Inflammatory macrophage treated with lipopolysaccharide for 4 hours (primary cell): ENCODE data around the gene BCAP31.
"Not testable (repeated sequence)": the region's sequence is repeated elsewhere in the genome, so short reads cannot be mapped to it uniquely, and the experiment has no call there.

ENCODE experiments used
- DNase-seq: peaks from one replicate; pipeline ENCODE4 v3.0.0-alpha.2; 2020

The BCAP31 gene

DNA sequence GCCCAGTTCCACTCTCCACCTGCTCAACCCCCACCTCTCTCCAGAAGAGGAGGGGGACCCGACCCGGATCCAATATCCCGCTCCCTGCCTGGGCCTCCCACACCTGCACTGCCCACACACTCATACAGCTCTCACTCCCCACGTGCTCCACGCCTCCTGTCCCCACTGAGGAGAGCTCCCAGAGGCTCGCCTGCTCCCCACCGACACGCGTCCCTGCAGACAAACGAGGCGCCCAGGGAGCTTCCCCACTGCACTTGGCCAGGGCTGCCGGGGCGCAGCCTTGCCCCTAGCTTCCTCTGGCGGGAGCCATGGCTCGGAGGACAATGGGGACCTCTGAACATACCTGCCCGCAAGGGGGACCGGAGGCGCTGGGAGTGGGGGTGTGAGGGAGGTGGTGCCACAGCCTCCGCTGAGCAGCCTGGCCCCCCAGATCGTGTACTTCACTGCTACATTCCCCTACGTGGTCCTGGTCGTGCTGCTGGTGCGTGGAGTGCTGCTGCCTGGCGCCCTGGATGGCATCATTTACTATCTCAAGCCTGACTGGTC, 31.5 kb downstream of the BCAP31 start:
- DNase-seq: no peak

DNA sequence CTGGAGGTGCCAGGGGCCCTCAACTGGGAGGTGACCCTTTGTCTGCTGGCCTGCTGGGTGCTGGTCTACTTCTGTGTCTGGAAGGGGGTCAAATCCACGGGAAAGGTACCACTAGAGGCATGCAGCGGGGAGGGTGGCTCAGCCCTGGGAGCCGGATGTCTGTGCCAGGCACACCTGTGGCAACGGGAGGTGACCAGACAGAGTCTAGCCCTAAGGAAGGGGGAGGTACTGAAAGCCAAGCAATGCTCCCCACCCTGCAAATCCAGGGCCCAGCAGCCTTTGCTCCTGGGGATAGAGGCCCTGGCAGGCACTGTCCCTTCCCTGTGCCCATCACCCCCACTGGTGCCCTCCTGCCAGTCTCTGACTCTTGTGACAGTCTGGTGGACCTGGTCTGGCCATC, 32.2 kb downstream of the BCAP31 start:
- DNase-seq: no peak

DNA sequence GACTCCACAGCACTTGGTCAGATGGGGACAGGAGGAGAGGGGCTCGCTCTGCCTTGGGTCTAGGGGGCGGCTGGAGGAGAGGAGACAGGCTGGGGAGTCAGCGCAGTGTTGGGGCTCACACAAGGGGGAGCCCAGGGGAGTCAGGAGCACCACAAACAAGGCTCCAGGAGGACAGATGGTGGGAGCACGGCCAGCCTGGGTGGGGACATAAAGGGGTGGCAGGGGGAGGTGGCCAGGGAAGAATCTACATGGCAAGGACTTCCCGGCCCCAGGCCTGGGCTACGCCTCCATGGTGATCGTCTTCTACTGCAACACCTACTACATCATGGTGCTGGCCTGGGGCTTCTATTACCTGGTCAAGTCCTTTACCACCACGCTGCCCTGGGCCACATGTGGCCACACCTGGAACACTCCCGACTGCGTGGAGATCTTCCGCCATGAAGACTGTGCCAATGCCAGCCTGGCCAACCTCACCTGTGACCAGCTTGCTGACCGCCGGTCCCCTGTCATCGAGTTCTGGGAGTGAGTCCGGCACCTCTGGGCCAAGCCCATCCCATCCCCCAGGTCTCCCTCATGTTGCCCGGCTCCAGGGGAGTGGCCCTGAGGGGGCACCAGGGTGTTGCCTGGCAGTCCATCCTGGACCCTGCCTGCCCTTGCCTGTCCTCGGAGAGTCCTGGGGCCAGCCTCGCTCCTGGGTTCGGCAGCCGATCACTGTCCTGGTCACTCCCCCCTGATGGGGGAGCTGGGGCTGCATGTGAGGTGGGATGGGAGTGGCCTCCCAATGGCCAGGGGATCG, 33.0 kb downstream of the BCAP31 start:
- not testable (repeated sequence) for DNase-seq

DNA sequence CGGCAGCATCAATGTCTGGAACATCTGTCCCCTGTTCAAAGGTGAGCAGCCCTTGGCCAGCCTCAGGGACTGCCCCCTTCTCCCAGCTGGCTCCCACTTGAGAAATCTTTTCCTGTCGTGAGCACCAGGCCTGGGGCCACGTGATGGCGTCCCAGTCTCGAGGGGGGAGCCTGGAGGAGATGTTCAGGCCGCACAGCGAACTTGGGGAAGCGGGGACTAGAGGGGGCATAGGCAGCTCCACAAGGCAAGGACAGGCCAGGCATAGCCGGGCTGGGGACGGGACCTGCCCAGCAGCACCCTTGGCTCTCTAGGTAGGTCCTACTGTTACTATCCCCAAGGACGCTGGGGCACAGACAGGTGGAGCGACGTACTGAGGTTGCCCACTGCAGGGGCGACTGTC, 33.7 kb downstream of the BCAP31 start:
- DNase-seq: no peak

DNA sequence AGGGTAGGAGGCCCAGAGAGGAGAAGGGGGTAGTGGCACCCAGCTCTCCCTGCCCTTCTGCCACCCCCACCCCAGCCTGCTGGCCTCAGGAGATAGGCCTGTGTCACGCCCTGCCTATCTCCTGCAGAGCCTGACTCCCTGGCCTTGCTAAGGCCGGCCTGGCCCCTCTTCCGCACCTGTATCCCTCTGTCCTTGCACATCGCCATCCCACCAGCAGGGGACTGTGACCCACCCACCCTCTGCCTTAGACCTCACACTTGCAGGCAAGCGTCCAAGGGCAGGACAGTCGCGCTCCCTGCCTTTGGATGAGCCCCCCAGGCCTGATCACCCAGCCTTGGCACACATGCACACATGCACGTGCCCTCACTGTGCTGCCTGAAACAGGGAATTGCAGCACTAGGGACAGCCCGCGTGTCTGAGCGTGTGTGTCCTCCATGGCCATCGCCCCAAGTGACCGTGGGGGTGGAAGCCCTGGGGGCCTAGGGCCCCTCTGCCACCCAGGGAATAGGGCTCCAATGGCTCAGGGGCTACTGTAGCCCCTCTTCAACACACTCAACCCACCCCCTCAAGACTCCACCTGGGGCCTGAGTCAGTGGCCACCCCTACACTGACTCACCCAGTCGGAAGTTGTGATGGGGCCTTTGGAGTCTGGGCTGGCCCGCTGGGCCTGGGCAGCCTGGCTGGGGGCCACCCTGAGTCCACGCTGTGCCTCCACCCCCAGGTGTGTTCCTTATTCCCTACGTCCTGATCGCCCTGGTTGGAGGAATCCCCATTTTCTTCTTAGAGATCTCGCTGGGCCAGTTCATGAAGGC, 34.3 kb downstream of the BCAP31 start:
- DNase-seq: no peak

DNA sequence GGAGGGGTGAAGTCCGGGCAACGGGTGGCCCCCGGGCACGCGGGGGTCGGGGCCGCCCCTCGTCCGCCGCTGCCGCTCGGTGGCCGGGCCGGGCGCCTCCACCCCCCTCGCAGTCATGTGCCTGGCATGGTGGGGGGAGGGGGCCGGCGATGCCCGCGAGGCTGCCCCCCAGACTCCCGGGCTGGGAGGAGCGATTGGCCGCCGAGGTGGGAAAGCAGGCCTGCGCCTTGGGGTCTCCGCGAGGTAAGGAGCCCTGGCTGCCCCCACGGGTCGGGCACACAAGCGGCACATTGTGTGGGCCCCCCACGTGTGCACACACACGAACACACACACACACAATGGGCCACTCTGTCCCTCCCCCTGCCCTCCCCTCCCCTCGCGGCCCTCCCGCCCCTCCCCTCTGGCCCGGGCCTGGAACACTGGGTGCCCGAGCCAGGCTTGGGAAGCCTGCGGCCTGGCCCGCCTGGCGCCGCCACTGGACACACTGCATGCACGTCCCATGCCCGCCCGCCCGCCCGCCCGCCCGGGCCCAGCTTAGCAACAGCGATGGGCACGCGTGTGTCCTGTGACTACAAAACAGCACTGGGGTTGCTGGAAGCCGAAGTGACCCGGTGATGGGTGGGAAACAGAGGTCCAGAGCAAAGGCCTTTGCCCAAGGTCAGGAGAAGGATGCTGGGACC, 35.1 kb downstream of the BCAP31 start:
- DNase-seq: no peak

DNA sequence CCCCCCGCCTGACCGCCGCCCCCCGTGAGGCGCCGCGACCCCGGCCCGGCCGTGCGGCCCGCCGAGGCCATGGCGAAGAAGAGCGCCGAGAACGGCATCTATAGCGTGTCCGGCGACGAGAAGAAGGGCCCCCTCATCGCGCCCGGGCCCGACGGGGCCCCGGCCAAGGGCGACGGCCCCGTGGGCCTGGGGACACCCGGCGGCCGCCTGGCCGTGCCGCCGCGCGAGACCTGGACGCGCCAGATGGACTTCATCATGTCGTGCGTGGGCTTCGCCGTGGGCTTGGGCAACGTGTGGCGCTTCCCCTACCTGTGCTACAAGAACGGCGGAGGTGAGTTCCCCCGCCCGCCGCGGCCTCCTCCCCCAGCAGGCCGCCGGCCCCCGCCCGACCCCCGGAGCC, 35.7 kb downstream of the BCAP31 start:
- no peak for DNase-seq

DNA sequence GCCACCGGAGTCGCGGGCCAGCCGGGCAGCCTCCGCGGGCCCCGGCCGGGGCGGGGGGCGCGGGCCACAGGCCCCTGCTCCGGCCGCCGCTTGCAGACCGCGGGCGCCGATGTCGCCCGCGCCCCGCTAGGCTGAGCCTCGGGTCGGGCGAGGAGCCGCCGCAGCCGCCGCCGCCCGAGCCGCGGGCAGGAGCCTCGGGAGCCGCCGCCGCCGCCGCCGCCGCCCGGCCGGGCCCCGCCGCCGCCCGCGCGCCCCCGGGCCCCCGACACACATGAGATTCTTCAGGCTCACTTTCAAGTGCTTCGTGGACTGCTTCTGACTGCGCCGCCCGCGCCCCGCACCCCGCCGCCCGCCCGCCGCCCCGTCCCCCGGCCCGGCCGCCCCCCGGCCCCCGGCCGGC, 36.1 kb downstream of the BCAP31 start:
- no peak for DNase-seq

DNA sequence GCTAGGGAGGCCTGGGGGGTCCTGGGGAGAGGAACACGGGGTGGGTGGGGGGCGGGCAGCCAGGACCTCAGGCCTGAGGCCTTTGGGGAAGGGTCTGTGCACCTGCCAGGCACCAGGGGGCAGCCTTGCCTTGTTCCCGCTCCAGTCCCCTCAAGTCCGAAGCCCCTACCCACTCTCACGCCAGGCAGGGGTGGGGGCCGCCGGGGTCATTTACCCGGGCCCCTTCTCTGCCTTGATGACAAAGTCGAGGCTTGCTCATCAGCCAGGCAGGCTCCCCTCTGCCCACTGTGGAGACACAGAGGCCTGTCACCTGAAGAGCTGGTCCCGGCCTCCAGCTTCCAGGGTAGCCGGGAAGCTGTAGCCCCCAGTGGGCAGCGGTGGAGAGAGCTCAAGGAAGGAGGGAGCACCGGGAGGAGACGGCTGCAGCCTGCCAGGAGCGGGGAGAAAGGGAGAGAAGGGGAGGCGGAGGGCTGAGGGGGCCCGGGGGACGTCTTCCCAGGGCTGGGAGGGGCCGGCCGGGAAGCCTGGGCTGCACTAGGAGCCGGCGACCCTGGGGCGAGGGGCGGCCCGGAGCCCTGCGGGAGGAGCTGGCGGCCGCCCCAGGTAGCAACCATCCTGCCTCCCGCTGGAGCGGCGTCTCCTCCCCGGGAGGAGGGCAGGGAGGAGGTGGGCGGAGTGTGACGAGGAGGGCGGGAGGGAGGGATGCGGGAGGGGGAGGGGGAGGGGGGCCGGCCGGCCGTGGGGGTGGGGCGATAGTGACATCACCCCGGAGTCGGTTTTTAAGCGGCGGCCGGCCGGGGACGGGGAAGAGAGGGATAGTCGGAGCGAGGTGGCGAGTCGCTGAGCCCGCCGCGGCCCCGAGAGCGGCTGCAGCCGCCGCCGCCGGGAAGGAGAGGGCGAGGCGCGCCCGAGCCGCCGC, 36.8 kb downstream of the BCAP31 start, which contains the start of gene SLC6A8:
SLC6A8 (plus strand) TSS at position 806 of the 919 bp plus-strand sequence. CDS start 649 bp downstream, outside the sequence.
- peak; percentile 42 for DNase-seq

DNA sequence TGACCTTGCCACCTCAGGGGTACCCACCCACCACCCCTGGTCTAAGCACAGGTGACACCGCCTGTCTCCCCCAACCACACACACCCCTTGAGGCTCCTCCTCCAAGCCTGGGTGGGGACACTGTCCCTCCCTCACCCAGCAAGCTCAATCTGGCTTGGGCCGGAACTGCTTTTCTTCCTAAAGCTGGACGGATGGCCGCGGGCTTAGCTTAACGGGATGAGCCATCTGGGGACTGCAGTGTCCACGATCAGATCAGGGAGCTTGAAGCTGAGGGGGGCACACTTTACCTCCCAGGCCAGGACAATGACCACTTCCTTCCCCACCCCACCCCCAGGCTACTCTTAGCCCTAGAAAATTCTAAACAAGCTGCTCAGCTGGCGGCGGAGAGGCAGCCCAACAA, 37.5 kb downstream of the BCAP31 start:
- DNase-seq: no peak

DNA sequence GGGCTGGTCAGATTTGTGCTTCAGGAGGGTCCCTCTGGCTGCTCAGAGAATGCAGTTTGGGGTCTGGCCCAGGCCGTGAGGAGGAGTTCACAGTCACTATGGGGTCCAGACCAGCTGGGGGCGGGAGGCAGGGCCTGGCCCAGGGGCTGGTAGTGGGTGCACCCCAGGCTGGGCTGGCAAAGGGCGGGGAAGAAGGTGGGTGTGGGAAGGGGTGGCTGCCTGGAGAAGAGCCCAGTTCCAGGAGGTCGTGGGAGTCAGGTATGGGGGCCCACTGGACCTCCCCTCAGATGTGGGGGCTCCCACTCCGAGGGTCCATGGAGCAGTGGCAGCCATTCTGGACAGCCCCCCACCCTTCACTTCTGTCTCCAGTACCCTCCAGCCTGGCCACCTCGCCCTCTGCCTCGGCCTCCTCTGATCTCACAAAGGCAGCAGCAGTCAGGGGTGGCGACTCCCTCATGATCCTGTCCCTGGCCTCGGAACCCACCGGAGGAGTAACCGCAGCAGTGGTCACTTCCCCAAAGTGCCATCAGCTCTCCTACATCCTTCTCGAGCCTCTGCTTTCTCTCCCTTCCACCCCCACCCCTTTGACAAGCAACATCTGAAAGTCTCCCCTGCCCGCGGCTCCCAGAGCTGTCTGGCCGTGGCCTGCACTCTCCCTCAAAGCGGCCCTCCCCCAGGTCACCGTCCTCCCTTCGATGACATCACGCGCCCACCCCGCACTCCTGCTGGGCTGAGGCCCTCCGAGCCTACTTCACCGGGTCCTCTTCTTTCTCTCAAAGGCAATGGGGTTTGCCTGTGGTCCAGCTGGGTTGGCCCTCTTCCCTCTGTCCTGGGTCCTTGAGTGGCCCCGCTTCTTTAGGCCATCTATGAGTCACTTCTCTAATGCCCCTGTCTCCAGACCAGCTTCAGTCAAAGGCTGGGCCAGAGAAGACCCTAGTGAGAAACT, 38.2 kb downstream of the BCAP31 start:
- DNase-seq: peak; percentile 33

DNA sequence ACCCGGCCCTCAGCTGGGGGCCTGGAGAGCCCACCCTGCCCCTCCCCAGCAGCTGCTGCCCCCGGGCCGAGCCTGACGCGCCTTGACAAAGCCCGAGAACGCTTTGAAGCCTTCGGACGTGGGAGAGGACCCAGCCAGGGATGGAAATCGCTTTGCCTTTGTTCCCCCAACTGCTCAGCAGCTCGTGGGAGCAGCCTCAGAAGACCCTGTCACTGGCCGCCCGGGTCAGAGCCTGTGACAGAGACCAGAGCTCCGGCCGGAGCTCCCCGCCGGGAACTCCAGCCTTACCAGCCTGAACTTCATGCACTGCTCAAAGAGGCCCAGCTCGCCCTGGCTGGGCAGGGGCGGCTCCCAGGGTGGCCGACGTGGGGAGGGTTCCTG, 39.0 kb downstream of the BCAP31 start:
- DNase-seq: no peak

DNA sequence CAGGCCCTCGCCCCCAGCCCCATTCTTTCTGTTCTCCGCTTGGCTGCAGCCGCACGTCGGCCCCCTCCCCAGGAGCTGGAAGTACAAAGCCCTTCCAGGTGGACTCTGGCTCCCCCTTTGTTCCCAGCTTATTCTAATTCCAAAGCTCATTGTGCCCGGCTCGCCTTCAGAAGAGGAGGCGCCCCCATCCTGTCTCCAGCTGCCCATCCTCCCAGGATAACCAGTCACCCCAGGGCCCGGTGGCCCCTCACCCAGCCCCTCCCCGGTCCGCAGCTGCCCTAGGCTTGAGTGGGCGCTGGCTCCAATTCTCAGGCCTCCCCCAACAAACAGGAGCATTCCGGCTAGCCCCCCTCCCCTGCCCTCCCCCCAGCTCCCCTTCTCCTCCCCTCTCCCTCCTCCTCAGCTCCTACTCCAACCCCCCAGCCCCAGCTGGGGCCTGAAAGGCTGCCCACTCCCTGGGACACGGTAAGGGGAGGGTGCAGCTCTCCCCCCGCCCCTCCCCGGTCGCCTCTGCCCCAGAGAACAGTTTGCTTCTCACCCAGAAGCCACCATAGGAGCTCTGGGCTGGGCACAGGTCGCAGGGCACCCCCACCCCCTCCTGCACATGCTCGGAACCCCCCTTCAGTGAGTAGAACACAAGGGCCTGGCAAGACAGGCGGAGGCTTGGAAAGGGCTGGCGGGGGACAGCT, 39.6 kb downstream of the BCAP31 start:
- DNase-seq: no peak

DNA sequence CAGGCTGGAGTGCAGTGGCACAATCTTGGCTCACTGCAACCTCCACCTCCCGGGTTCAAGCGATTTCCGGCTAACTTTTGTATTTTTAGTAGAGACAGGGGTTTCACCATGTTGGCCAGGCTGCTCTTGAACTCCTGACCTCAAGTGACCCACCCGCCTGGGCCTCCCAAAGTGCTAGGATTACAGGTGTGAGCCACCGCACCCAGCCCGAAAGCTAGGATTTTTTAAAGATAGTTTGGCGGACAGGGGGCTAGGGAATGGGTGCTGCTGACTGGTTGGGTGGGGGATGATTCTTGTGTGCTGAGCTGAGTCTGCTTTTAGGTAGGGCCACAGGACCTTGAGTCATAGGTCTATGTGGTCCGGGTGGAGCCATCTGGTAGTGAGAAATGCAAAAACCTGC, 40.7 kb downstream of the BCAP31 start:
- not testable (repeated sequence) for DNase-seq

DNA sequence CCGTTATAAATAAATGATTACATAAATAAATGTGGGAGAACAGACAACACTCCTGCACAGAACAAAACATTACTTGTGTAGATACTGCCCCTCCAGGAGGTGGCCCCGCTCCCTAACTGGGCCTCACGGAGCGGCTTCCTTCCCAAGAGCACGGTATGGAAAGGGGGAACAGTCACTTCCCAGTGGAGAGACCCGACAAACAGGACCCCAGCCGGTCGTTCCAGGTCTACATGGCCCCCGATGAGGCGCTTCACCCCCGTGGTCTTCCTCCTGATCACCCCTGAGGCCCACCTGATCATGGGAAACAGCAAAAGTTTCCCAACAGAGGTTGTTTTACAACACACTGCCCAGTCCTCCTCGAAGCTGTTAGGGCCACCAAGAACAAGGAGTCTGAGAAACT, 43.0 kb downstream of the BCAP31 start:
- peak; percentile 36 for DNase-seq

DNA sequence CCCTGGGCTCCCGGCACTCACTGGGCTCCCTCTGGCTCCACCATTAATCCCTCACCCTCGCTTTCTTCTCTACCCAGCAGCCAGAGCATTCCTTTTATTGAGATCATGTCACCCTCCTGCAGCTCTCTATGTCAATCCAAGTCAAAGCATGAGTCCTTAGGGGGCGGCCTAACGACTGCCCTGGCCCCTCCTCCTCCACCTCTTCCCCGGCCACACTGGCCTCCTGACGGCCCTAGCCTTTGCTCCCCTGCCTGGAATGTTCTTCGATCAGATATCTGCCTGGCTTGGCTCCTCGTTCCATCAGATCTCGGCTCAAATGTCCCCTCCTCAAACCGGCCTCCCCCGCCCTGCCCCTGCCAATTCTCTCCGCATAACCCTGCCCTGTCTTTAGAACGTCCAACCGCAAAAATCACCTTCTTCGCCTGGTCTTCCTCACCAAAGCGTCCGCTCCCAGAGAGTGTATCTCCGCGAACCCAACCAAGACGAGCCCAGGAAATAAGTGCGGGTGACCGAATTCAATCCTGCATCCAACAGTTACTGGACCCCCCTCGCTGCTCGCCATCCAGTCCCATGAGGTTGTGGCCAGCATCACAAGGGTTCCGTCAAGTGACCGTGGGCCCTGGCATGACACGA, 49.9 kb downstream of the BCAP31 start:
- no peak for DNase-seq

DNA sequence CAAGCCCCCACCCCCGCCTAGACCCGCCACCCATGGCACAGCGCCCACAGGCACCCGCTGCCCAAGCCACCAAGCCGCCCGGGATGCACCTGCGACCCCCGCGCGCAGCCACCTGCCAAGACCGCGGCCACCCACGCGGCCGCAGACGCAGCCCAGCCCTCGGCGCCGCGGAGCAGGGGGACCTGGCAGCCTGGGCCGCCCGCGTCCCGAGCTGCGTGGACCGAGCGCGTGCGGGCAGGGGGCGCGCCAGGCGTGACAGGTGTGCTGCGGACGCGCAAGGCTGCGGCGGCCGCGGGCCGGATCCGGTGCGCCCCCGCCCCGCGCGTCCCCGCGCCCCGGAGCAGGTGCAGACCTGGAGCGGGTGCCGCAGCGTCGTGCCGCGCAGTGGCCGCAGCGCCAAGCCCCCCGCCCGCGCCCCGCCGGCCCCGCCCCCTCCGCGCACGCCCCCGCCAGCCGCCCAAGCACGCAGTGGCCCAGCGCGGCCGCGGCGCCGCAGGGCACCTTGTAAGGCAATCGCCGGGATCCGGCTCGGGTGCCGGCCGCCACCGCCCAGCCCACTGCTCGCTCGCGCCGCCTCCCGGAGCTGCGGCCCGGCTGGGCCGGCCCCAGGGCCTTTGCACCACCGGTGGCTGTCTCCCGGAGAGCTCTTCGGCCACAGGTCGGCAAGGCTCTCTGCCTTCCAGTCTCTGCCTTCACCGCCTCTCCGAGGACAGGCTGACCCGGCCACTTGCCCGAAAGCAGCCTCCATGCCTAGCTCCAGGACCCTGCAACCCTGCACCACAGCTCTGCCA, 50.6 kb downstream of the BCAP31 start, which contains the start of gene PNCK:
PNCK (minus strand) TSS at position 386 of the 791 bp plus-strand sequence. CDS start 737 bp downstream, outside the sequence.
- no peak for DNase-seq

DNA sequence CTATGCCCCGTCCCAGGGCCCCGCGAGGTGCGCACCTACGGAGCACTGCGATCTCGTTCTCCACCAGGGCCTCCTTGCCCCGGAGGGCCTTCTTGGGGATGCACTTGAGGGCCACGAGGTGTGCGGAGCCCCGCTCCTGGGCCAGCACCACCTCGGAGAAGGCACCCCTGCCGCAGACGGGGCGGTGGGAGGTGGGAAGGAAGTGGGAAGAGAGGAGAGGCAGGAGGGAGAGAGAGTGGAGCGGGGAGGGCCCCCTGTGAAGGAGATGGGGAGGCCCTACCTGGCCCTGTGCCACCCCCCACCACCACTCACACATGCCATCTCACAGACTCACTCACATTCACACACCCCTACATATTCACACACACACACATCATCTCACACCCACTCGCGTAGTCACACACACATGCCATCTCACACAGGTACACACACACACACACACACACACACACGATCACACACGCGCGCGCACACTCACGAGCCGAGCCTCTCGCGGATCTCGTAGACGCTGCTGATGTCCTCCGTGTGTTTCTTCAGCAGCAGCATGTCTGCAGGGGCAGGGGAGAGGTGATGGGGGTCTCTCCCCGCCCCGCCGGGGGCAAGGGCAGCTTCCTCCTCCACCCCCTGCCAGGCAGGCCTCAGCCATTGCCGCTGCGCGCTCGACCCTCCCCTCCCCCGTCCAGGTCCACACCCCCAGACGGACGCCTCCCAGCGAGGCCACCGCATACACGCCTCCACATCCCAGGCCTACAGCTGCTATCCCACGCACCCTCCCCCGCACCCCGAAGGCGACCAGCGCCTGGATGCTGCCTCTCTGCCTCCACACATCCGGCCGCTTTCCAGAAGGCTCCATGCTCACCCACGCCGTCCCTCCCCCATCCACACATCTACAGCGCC, 51.4 kb downstream of the BCAP31 start:
- DNase-seq: no peak
